Suprapubic skin (tissue), 4 donors: ENCODE measurements around the gene RNASE8. TPM values are rescaled to one million over a fixed set of nuclear protein-coding genes. Genes with fewer than 3 reads are reported as not detected.

Experiments
- DNase-seq, 2 donors: peaks; one replicate each; pipeline ENCODE4 v3.0.0-alpha.2; 2019; ENCODE audit warnings: low spot score in 2 of 2
- H3K27ac ChIP-seq: fragments of 200-600 bp; sonication (generic); one replicate; pipeline ENCODE4 v1.5.1; 2019
- H3K27me3 ChIP-seq: fragments of 200-600 bp; sonication (generic); one replicate; pipeline ENCODE4 v1.5.1; 2019
- H3K36me3 ChIP-seq: fragments of 200-600 bp; sonication (generic); one replicate; pipeline ENCODE4 v1.5.1; 2019
- H3K4me1 ChIP-seq: fragments of 200-600 bp; sonication (generic); one replicate; pipeline ENCODE4 v1.5.1; 2019
- H3K4me3 ChIP-seq: fragments of 200-600 bp; sonication (generic); one replicate; pipeline ENCODE4 v1.5.1; 2019; ENCODE audit warnings: mild to moderate bottlenecking
- H3K9me3 ChIP-seq: fragments of 200-600 bp; sonication (generic); one replicate; pipeline ENCODE4 v1.5.1; 2019
- EP300 ChIP-seq: sonication (generic); formaldehyde crosslinking; IDR thresholded peaks from one replicate; pipeline ENCODE4 v1.6.1; 2017; ENCODE audit warnings: antibody characterized with exemption
- POLR2A ChIP-seq, 2 donors: fragments of 450-650 bp; IDR thresholded peaks; one replicate each; pipeline ENCODE4 v1.6.1; 2017; ENCODE audit warnings: antibody characterized with exemption in 2 of 2, mild to moderate bottlenecking in 2 of 2, moderate library complexity in 2 of 2
- POLR2AphosphoS5 ChIP-seq, 3 donors: sonication (generic); formaldehyde crosslinking; IDR thresholded peaks; one replicate each; pipeline ENCODE4 v1.6.1; 2017; ENCODE audit warnings: antibody characterized with exemption in 3 of 3
- WGBS: methylation state at CpG from one replicate; pipeline ENCODE4 v1.1.5; 2018; 5-methylcytosine and 5-hydroxymethylcytosine counted together
- total RNA-seq, 4 donors: library from RNA; depleted of rRNA; stranded (reverse); fragments of >200 nt; gene quantifications; one replicate each; pipeline ENCODE4 v1.1.0, GENCODE V29; 2016
- TF ChIP-seq, protein P1 (sequence below), 2 donors: fragments of 200-600 bp in 1 of 2; fragments of 450-650 bp in 1 of 2; sonication (generic) in 1 of 2; IDR thresholded peaks; one replicate each; pipeline ENCODE4 v1.5.1; 2016 to 2019; ENCODE audit warnings: antibody characterized with exemption in 2 of 2, mild to moderate bottlenecking in 1 of 2, moderate library complexity in 1 of 2

The RNASE8 gene
- total RNA-seq, 4 donors from 2014 or later: not detected

- Histone ChIP-seq H3K4me1 (peaks cover 42% of the 10 kb centered on the region), H3K4me3 (peak overlapping the region; percentile 88), H3K9me3 (no peaks in the 10 kb centered on the region), H3K27ac (peak overlapping the region; percentile 90), H3K36me3 (peaks cover 24% of the 10 kb centered on the region), H3K27me3 (no peaks in the 10 kb centered on the region)
- TF ChIP-seq, protein P1, sequence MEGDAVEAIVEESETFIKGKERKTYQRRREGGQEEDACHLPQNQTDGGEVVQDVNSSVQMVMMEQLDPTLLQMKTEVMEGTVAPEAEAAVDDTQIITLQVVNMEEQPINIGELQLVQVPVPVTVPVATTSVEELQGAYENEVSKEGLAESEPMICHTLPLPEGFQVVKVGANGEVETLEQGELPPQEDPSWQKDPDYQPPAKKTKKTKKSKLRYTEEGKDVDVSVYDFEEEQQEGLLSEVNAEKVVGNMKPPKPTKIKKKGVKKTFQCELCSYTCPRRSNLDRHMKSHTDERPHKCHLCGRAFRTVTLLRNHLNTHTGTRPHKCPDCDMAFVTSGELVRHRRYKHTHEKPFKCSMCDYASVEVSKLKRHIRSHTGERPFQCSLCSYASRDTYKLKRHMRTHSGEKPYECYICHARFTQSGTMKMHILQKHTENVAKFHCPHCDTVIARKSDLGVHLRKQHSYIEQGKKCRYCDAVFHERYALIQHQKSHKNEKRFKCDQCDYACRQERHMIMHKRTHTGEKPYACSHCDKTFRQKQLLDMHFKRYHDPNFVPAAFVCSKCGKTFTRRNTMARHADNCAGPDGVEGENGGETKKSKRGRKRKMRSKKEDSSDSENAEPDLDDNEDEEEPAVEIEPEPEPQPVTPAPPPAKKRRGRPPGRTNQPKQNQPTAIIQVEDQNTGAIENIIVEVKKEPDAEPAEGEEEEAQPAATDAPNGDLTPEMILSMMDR (IDR thresholded peaks at IDR 0.05): no peak
- no peak for TF ChIP-seq EP300
- TF ChIP-seq POLR2AphosphoS5 (IDR thresholded peaks at IDR 0.05): no peak
- no peak for TF ChIP-seq POLR2A (IDR thresholded peaks at IDR 0.05)
- WGBS: 39% methylated on average over 4 of the region's 4 CpGs
- DNase-seq: no peak
Measured at GRCh38 chr14:21072031-21072473, 14.4 kb downstream of the RNASE8 start.

DNA sequence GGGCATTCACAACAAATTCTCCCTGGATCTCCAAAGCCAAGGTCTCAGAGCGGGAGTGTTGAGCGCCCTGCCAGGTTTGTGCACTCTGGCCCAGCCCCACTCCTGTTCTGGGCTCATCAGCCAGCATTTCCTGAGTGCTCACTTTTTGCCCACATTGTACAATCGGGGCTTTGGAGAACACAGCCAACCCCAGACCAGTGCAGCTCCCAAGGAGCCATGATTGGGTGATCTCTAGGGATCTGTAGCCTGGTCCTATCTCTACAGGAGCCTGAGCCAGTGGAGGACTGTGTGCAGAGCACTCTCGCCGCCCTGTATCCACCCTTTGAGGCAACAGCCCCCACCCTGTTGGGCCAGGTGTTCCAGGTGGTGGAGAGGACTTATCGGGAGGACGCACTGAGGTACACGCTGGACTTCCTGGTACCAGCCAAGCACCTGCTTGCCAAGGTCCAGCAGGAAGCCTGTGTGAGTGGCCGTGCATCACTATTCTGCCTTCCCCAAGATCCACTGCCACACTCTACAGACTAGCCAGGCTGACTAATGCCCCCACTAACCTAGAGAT is 15.2 kb downstream of the RNASE8 start:
- H3K4me1 ChIP-seq: peaks cover 42% of the 10 kb centered on the region
- H3K9me3 ChIP-seq: no peaks in the 10 kb centered on the region
- H3K27ac ChIP-seq: peak overlapping the region; percentile 90
- WGBS: 84% methylated on average over 4 of the region's 9 CpGs
- no peak for DNase-seq
- TF ChIP-seq EP300 (no peak), POLR2AphosphoS5 (IDR thresholded peaks at IDR 0.05) (no peak)
- H3K27me3 ChIP-seq: no peaks in the 10 kb centered on the region
- no peak overlapping the region for H3K4me3 ChIP-seq
- peaks cover 24% of the 10 kb centered on the region for H3K36me3 ChIP-seq

GRCh38 chr14:21073921-21074320 is 16.3 kb downstream of the RNASE8 start:
- Histone ChIP-seq H3K4me1 (peaks cover 34% of the 10 kb centered on the region), H3K27ac (no peak overlapping the region), H3K4me3 (no peak overlapping the region), H3K36me3 (peaks cover 33% of the 10 kb centered on the region), H3K9me3 (no peaks in the 10 kb centered on the region), H3K27me3 (no peaks in the 10 kb centered on the region)
- no peak for DNase-seq
- TF ChIP-seq POLR2A (IDR thresholded peaks at IDR 0.05) (no peak), POLR2AphosphoS5 (IDR thresholded peaks at IDR 0.05) (no peak), EP300 (no peak)
- TF ChIP-seq, protein P1 (IDR thresholded peaks at IDR 0.05): no peak
- 90% methylated on average over 8 of the region's 9 CpGs for WGBS

GRCh38 chr14:21074398-21075272 is 17.0 kb downstream of the RNASE8 start:
- WGBS: 77% methylated on average over 26 of the region's 26 CpGs
- H3K36me3 ChIP-seq: peaks cover 40% of the 10 kb centered on the region
- TF ChIP-seq EP300 (no peak), POLR2AphosphoS5 (IDR thresholded peaks at IDR 0.05) (no peak), POLR2A (IDR thresholded peaks at IDR 0.05) (no peak)
- TF ChIP-seq, protein P1 (IDR thresholded peaks at IDR 0.05): no peak
- DNase-seq: no peak
- no peaks in the 10 kb centered on the region for H3K27me3 ChIP-seq
- peaks cover 27% of the 10 kb centered on the region for H3K4me1 ChIP-seq
- H3K27ac ChIP-seq: no peak overlapping the region
- H3K9me3 ChIP-seq: no peaks in the 10 kb centered on the region
- no peak overlapping the region for H3K4me3 ChIP-seq

GRCh38 chr14:21075719-21076437 is 18.3 kb downstream of the RNASE8 start:
- no peak for DNase-seq
- 87% methylated on average over 9 of the region's 9 CpGs for WGBS
- H3K9me3 ChIP-seq: no peaks in the 10 kb centered on the region
- peaks cover 20% of the 10 kb centered on the region for H3K4me1 ChIP-seq
- peaks cover 49% of the 10 kb centered on the region for H3K36me3 ChIP-seq
- H3K27me3 ChIP-seq: no peaks in the 10 kb centered on the region
- no peak for TF ChIP-seq POLR2A (IDR thresholded peaks at IDR 0.05)
- TF ChIP-seq, protein P1 (IDR thresholded peaks at IDR 0.05): no peak
- no peak for TF ChIP-seq EP300
- no peak for TF ChIP-seq POLR2AphosphoS5 (IDR thresholded peaks at IDR 0.05)
- H3K4me3 ChIP-seq: no peak overlapping the region
- H3K27ac ChIP-seq: no peak overlapping the region
